HEK293 (cell line): ENCODE measurements around the gene FOXN3.

ENCODE experiments used
- CTCF ChIA-PET: fragments of 350-600 bp; formaldehyde crosslinking; extraction: SDS; loops from one replicate; lab custom pipeline; 2021; ENCODE audit warnings: antibody characterized with exemption; lab: Yijun Ruan, JAX
- POLR2A ChIA-PET: fragments of 300-600 bp; formaldehyde crosslinking; extraction: SDS; loops from one replicate; lab custom pipeline; 2020; ENCODE audit warnings: antibody characterized with exemption, inconsistent platforms; lab: Yijun Ruan, JAX
- H3K27ac ChIP-seq: fragments of 200-500 bp; sonication (Bioruptor generic); 2 replicates; pipeline ENCODE4 v1.5.1; 2014; ENCODE audit warnings: low read depth, low read length, control low read depth, inconsistent platforms; ENCODE audit errors: extremely low read depth
- H3K36me3 ChIP-seq, 2 experiments: fragments of 200-500 bp in 1 of 2; sonication (Bioruptor generic) in 1 of 2; 1 replicate in 1 of 2; 2 replicates in 1 of 2; pipeline ENCODE4 v1.5.1; 2014 to 2017; ENCODE audit warnings: inconsistent platforms in 2 of 2, low read length in 2 of 2; ENCODE audit not compliant: control insufficient read depth in 2 of 2, insufficient read depth in 1 of 2
- H3K4me1 ChIP-seq: fragments of 200-500 bp; sonication (Bioruptor generic); 2 replicates; pipeline ENCODE4 v1.5.1; 2014; ENCODE audit warnings: mild to moderate bottlenecking, low read length, inconsistent platforms; ENCODE audit not compliant: control insufficient read depth, insufficient read depth
- H3K4me3 ChIP-seq: 2 replicates; pipeline ENCODE4 v1.5.1; 2011; ENCODE audit warnings: low read depth, mild to moderate bottlenecking, control low read depth, low read length, moderate library complexity
- H3K9me3 ChIP-seq: fragments of 200-500 bp; sonication (Bioruptor generic); 2 replicates; pipeline ENCODE4 v1.5.1; 2014; ENCODE audit warnings: low read depth, low read length, inconsistent platforms; ENCODE audit not compliant: control insufficient read depth, insufficient read depth
- GLIS1 ChIP-seq: fragments of 450-650 bp; formaldehyde crosslinking; IDR thresholded peaks from 2 replicates; pipeline ENCODE4 v1.5.1; 2016; ENCODE audit warnings: missing biosample characterization, missing genetic modification characterization
- IKZF3 ChIP-seq: fragments of 450-650 bp; IDR thresholded peaks from 2 replicates; pipeline ENCODE4 v1.5.0; 2018; ENCODE audit warnings: missing biosample characterization, mild to moderate bottlenecking, missing genetic modification characterization, moderate library complexity
- KLF7 ChIP-seq: fragments of 450-650 bp; formaldehyde crosslinking; IDR thresholded peaks from 2 replicates; pipeline ENCODE4 v1.5.1; 2016; ENCODE audit warnings: missing biosample characterization, missing genetic modification characterization, borderline replicate concordance
- OSR2 ChIP-seq: fragments of 450-650 bp; formaldehyde crosslinking; IDR thresholded peaks from 2 replicates; pipeline ENCODE4 v1.5.1; 2016; ENCODE audit warnings: missing biosample characterization, missing genetic modification characterization
- ZEB2 ChIP-seq: fragments of 450-650 bp; formaldehyde crosslinking; IDR thresholded peaks from 2 replicates; pipeline ENCODE4 v1.5.1; 2016; ENCODE audit warnings: missing biosample characterization, missing genetic modification characterization
- ZFHX2 ChIP-seq: fragments of 450-650 bp; formaldehyde crosslinking; conservative IDR thresholded peaks from 2 replicates; pipeline ENCODE4 v1.5.1; 2016; ENCODE audit warnings: missing biosample characterization, missing genetic modification characterization
- ZNF114 ChIP-seq: fragments of 450-650 bp; formaldehyde crosslinking; IDR thresholded peaks from 2 replicates; pipeline ENCODE4 v1.5.0; 2017; ENCODE audit warnings: missing biosample characterization, missing genetic modification characterization
- ZNF202 ChIP-seq: fragments of 450-650 bp; formaldehyde crosslinking; IDR thresholded peaks from 2 replicates; pipeline ENCODE4 v1.5.1; 2016; ENCODE audit warnings: missing biosample characterization, missing genetic modification characterization, borderline replicate concordance
- ZNF223 ChIP-seq: fragments of 450-650 bp; formaldehyde crosslinking; IDR thresholded peaks from 2 replicates; pipeline ENCODE4 v1.5.1; 2016; ENCODE audit warnings: missing biosample characterization, missing genetic modification characterization
- ZNF266 ChIP-seq: fragments of 450-650 bp; formaldehyde crosslinking; IDR thresholded peaks from 2 replicates; pipeline ENCODE4 v1.5.1; 2016; ENCODE audit warnings: missing biosample characterization, missing genetic modification characterization, low read depth
- ZNF366 ChIP-seq: fragments of 450-650 bp; formaldehyde crosslinking; conservative IDR thresholded peaks from 2 replicates; pipeline ENCODE4 v1.5.1; 2016; ENCODE audit warnings: missing biosample characterization, missing genetic modification characterization
- ZNF548 ChIP-seq: fragments of 450-650 bp; formaldehyde crosslinking; IDR thresholded peaks from 2 replicates; pipeline ENCODE4 v1.5.1; 2016; ENCODE audit warnings: missing biosample characterization, missing genetic modification characterization
- ZNF660 ChIP-seq: fragments of 450-650 bp; IDR thresholded peaks from 2 replicates; pipeline ENCODE4 v1.5.1; 2018; ENCODE audit warnings: missing biosample characterization, mild to moderate bottlenecking, missing genetic modification characterization
- ZNF76 ChIP-seq: fragments of 450-650 bp; formaldehyde crosslinking; IDR thresholded peaks from 2 replicates; pipeline ENCODE4; 2016; ENCODE audit warnings: low read depth, missing biosample characterization, missing genetic modification characterization, borderline replicate concordance
- TF ChIP-seq, protein P1 (sequence below): fragments of 450-650 bp; formaldehyde crosslinking; IDR thresholded peaks from 2 replicates; pipeline ENCODE4 v1.5.1; 2016; ENCODE audit warnings: missing biosample characterization, missing genetic modification characterization, low read depth
- TF ChIP-seq, protein P2 (sequence below): fragments of 450-650 bp; formaldehyde crosslinking; IDR thresholded peaks from 2 replicates; pipeline ENCODE4 v1.5.1; 2016; ENCODE audit warnings: missing biosample characterization, missing genetic modification characterization
- TF ChIP-seq, protein P3 (sequence below): fragments of 450-650 bp; formaldehyde crosslinking; IDR thresholded peaks from 2 replicates; pipeline ENCODE4 v1.5.1; 2016; ENCODE audit warnings: missing biosample characterization, missing genetic modification characterization, borderline replicate concordance
- TF ChIP-seq, protein P4 (sequence below): fragments of 450-650 bp; formaldehyde crosslinking; IDR thresholded peaks from 2 replicates; pipeline ENCODE4 v1.5.1; 2016; ENCODE audit warnings: missing biosample characterization, missing genetic modification characterization
- TF ChIP-seq, protein P5 (sequence below): fragments of 450-650 bp; formaldehyde crosslinking; IDR thresholded peaks from 2 replicates; pipeline ENCODE4 v1.5.1; 2016; ENCODE audit warnings: missing biosample characterization, missing genetic modification characterization

FOXN3 gene

DNA sequence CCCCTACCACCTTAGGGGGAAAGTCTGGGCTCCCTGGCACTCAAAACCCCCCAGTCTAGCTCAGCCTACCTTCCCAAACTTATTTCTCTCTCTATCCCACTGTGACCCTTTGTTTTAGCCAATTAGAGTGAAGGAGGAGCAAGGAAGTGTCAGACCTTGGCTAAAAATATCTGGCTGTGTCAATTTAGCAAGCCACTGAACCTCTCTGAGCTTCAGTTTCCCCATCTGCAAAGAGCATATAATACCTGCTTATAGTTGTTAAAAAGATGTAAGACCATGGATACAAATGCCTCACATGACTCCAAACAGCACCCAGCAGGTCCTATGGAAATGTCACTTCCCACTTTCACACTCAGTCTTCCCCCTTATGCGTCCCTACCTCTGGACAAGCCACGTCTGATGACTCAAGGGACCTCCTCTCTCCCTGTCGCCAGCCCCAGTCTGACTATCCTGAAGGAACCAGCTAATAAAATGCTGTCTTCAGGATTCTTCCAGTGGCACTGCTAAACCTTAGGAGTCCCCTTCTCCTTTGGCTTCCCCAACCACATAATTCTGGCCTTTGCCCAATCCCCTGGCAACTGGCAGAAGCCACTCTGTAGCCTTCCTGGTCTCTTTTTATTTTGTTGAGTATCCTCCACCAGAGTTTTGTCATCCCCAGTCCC lies 19.3 kb downstream of the FOXN3 start:
- TF ChIP-seq ZNF202 (no peak), ZNF366 (tag by site-specific recombination) (no peak)
- TF ChIP-seq, all 188 proteins: peak for 0
- no peaks in the 10 kb centered on the region for H3K36me3 ChIP-seq
- no peak overlapping the region for H3K4me3 ChIP-seq
- CTCF ChIA-PET, result no interaction called here
- POLR2A ChIA-PET, result no interaction called here
- peaks cover 12% of the 10 kb centered on the region for H3K4me1 ChIP-seq
- H3K27ac ChIP-seq, result no peak overlapping the region
- no peaks in the 10 kb centered on the region for H3K9me3 ChIP-seq

DNA sequence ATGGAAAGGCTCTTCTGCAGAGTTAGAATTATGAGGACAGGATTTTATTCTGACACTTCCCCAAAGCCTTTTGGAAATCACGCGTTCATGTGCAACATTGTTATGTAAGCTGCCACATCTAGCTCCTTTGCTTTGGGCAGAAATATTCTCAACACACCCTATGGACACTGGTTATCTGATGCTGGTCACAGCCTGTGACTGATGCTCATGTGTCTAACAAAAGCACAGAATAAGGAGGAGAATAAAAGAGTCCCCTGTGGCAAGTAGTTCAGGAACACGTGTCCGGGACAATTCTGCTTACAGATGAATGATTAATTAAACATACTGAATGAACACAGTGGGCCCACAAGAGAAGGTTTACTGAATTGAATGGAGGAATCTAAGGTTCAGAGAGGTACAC lies 22.1 kb downstream of the FOXN3 start:
- ChIA-PET POLR2A (no interaction called here), CTCF (interaction anchor here (0.6 kb wide), 1 partner anchor 356 kb away, joined by 4 read pairs; no protein-coding TSS in a partner anchor)
- Histone ChIP-seq H3K4me3 (no peak overlapping the region), H3K27ac (no peak overlapping the region), H3K36me3 (no peaks in the 10 kb centered on the region; a peak in 1 of 3 replicates), H3K9me3 (no peaks in the 10 kb centered on the region), H3K4me1 (peaks cover 3% of the 10 kb centered on the region; the same call in 1 of the 2 replicates)
- no peak for TF ChIP-seq ZNF660 (tag by site-specific recombination)

DNA sequence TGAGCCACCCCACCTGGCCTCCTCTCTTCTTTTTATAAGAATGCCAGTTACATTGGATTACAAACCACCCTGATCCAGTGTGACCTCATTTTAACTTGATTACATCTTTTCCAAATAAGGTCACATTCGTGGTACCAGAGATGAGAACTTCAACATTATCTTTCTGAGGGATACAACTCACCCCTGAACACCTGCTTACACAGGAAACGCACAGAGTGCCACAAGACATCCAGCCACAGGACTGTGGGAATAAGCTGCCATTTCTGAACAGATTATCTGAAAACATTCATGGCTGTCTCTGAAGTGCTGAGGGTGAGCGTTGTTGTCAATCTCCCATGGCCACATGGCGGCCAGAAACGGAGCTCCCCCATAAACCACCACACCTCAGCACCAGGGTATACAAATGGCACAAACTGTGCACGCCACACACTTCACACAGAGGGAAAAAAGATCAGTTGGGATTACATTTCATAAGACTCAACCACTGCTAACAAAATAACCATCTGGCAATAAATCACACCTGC lies 23.7 kb downstream of the FOXN3 start:
- Histone ChIP-seq H3K9me3 (no peaks in the 10 kb centered on the region), H3K36me3 (no peaks in the 10 kb centered on the region; a peak in 1 of 3 replicates), H3K27ac (no peak overlapping the region), H3K4me1 (no peaks in the 10 kb centered on the region; the same call in 1 of the 2 replicates), H3K4me3 (no peak overlapping the region)
- POLR2A ChIA-PET, result no interaction called here
- CTCF ChIA-PET, result no interaction called here
- TF ChIP-seq OSR2 (tag by site-specific recombination) (no peak), ZFHX2 (tag by site-specific recombination) (no peak), GLIS1 (tag by site-specific recombination) (no peak), ZNF202 (no peak), ZNF114 (no peak), ZNF266 (tag by site-specific recombination) (no peak), ZNF223 (tag by site-specific recombination) (no peak), KLF7 (no peak), ZNF76 (tag by site-specific recombination) (no peak)
- TF ChIP-seq, protein P1, sequence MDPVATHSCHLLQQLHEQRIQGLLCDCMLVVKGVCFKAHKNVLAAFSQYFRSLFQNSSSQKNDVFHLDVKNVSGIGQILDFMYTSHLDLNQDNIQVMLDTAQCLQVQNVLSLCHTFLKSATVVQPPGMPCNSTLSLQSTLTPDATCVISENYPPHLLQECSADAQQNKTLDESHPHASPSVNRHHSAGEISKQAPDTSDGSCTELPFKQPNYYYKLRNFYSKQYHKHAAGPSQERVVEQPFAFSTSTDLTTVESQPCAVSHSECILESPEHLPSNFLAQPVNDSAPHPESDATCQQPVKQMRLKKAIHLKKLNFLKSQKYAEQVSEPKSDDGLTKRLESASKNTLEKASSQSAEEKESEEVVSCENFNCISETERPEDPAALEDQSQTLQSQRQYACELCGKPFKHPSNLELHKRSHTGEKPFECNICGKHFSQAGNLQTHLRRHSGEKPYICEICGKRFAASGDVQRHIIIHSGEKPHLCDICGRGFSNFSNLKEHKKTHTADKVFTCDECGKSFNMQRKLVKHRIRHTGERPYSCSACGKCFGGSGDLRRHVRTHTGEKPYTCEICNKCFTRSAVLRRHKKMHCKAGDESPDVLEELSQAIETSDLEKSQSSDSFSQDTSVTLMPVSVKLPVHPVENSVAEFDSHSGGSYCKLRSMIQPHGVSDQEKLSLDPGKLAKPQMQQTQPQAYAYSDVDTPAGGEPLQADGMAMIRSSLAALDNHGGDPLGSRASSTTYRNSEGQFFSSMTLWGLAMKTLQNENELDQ (tag by site-specific recombination), result no peak
- TF ChIP-seq, protein P2, sequence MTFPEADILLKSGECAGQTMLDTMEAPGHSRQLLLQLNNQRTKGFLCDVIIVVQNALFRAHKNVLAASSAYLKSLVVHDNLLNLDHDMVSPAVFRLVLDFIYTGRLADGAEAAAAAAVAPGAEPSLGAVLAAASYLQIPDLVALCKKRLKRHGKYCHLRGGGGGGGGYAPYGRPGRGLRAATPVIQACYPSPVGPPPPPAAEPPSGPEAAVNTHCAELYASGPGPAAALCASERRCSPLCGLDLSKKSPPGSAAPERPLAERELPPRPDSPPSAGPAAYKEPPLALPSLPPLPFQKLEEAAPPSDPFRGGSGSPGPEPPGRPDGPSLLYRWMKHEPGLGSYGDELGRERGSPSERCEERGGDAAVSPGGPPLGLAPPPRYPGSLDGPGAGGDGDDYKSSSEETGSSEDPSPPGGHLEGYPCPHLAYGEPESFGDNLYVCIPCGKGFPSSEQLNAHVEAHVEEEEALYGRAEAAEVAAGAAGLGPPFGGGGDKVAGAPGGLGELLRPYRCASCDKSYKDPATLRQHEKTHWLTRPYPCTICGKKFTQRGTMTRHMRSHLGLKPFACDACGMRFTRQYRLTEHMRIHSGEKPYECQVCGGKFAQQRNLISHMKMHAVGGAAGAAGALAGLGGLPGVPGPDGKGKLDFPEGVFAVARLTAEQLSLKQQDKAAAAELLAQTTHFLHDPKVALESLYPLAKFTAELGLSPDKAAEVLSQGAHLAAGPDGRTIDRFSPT, result no peak

DNA sequence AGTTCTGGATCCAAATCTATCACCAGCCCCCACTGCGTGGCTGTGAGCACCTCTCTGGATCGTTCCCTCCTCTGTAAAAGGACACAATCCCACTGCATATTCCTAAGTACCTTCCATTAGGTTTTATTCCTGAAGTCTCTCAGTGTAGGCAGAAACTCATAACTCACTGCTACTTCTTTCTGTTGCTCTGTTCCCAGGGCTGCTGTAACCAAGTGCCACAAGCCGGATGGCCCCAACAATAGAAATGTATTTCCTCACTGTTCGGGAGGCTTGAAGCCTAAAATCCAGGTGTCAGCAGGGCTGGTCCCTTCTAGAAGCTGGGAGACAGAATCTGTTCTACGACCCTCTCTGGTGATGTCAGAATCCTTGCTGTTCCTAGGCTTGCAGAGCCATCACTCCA lies 24.9 kb downstream of the FOXN3 start:
- Histone ChIP-seq H3K9me3 (no peaks in the 10 kb centered on the region), H3K4me1 (no peaks in the 10 kb centered on the region; the same call in 1 of the 2 replicates), H3K36me3 (no peaks in the 10 kb centered on the region; a peak in 1 of 3 replicates), H3K27ac (no peak overlapping the region), H3K4me3 (no peak overlapping the region)
- ChIA-PET POLR2A (no interaction called here), CTCF (no interaction called here)
- no peak for TF ChIP-seq ZEB2 (tag by site-specific recombination)
- TF ChIP-seq ZNF548, result no peak
- no peak for TF ChIP-seq IKZF3 (tag by site-specific recombination)
- TF ChIP-seq, protein P3, sequence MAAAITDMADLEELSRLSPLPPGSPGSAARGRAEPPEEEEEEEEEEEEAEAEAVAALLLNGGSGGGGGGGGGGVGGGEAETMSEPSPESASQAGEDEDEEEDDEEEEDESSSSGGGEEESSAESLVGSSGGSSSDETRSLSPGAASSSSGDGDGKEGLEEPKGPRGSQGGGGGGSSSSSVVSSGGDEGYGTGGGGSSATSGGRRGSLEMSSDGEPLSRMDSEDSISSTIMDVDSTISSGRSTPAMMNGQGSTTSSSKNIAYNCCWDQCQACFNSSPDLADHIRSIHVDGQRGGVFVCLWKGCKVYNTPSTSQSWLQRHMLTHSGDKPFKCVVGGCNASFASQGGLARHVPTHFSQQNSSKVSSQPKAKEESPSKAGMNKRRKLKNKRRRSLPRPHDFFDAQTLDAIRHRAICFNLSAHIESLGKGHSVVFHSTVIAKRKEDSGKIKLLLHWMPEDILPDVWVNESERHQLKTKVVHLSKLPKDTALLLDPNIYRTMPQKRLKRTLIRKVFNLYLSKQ (tag by site-specific recombination), result no peak
- TF ChIP-seq, protein P4, sequence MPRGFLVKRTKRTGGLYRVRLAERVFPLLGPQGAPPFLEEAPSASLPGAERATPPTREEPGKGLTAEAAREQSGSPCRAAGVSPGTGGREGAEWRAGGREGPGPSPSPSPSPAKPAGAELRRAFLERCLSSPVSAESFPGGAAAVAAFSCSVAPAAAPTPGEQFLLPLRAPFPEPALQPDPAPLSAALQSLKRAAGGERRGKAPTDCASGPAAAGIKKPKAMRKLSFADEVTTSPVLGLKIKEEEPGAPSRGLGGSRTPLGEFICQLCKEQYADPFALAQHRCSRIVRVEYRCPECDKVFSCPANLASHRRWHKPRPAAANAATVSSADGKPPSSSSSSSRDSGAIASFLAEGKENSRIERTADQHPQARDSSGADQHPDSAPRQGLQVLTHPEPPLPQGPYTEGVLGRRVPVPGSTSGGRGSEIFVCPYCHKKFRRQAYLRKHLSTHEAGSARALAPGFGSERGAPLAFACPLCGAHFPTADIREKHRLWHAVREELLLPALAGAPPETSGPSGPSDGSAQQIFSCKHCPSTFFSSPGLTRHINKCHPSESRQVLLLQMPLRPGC (tag by site-specific recombination), result no peak
- TF ChIP-seq, protein P5, sequence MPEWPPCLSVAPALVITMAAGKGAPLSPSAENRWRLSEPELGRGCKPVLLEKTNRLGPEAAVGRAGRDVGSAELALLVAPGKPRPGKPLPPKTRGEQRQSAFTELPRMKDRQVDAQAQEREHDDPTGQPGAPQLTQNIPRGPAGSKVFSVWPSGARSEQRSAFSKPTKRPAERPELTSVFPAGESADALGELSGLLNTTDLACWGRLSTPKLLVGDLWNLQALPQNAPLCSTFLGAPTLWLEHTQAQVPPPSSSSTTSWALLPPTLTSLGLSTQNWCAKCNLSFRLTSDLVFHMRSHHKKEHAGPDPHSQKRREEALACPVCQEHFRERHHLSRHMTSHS (tag by site-specific recombination), result no peak
